OCI-LY7 (cell line): Measurements from ENCODE around the gene LRRC7.

Source experiments
- EZH2phosphoT487 ChIP-seq: fragments of 200-600 bp; sonication (generic); IDR thresholded peaks from 2 replicates; pipeline ENCODE4 v1.6.1; 2018; ENCODE audit warnings: low read depth, borderline replicate concordance, mild to moderate bottlenecking, mixed run types, antibody characterized with exemption, low read length, moderate library complexity, mixed read lengths
- TF ChIP-seq, protein P1 (sequence below): fragments of 200-600 bp; sonication (generic); conservative IDR thresholded peaks from 2 replicates; pipeline ENCODE4 v1.5.1; 2014; ENCODE audit warnings: mild to moderate bottlenecking, antibody characterized with exemption, low read length, moderate library complexity, mixed read lengths

DNA sequence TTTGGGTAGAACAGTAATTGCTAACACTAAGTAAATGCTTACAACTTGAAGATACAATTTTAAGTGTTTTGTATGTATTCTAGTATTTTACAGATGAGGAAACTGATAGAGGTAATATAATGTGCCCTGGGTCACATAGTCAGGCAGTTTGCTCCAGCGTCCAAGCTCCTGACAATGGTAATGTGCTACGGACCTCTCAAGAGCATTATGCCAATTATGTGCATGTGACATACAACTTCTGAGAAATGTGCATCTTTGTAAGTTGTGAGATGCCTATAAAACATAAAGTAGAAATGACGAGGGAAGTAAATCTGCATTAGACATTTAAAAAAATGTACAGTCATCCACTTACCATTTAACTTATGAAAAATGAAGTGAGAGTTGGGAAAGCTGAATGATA lies 186.8 kb downstream of the LRRC7 start:
- TF ChIP-seq, protein P1, sequence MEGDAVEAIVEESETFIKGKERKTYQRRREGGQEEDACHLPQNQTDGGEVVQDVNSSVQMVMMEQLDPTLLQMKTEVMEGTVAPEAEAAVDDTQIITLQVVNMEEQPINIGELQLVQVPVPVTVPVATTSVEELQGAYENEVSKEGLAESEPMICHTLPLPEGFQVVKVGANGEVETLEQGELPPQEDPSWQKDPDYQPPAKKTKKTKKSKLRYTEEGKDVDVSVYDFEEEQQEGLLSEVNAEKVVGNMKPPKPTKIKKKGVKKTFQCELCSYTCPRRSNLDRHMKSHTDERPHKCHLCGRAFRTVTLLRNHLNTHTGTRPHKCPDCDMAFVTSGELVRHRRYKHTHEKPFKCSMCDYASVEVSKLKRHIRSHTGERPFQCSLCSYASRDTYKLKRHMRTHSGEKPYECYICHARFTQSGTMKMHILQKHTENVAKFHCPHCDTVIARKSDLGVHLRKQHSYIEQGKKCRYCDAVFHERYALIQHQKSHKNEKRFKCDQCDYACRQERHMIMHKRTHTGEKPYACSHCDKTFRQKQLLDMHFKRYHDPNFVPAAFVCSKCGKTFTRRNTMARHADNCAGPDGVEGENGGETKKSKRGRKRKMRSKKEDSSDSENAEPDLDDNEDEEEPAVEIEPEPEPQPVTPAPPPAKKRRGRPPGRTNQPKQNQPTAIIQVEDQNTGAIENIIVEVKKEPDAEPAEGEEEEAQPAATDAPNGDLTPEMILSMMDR, result no peak
- TF ChIP-seq EZH2phosphoT487, result no peak
